ENCODE data around the gene ZNF24.

Gene ZNF24

GRCh38 chr18:35343936-35344735 is at the start of gene ZNF24:
TSS of gene ZNF24 (minus strand) at chr18:35344420. CDS start at chr18:35340650, 3,770 bp downstream.
- in situ Hi-C loops (cut with MboI; ENCODE audit: low sequenced_read_pairs) = no loop called here

DNA sequence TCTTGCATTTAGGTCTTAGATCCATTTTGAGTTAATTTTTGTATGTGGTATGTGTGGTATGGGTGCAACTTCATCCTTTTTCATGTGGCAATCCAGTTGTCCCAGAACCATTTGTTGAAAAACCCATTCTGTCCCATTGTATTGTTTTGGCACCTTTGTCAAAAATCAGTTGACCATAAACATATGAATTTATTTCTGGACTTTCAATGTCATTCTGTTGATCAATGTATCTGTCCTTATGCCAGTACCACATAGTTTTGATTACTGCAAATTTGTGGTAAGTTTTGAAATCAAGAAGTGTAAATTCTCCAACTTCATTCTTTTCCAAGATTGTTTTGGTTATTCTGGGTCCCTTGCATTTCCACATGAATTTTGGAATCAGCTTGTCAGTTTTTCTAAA is 49.5 kb upstream of the ZNF24 start:
- in situ Hi-C loops (cut with MboI; ENCODE audit: low sequenced_read_pairs) = loop anchor here (25.0 kb wide), 3 partner anchors 381 to 894 kb away; partner anchors contain the start of genes FHOD3 and RMP24

DNA sequence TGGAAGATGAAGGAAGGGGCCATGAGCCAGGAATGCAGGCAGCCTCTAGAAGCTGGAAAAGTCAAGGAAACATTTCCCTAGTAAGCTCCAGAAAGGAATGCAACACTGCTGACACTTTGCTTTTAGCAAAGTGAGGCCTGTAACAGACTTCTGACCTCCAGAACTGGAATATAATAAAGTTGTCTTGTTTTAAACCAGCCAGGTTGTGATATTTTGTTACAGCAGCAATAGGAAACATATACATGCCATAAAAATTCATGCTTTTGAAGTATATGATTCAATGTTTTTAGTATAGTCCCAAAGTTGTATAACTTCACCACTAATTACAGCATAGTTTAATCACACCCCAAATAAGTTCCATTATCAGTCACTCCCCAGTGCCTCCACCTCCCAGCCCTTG is 48.2 kb upstream of the ZNF24 start:
- in situ Hi-C loops (cut with MboI; ENCODE audit: low sequenced_read_pairs) = loop anchor here (25.0 kb wide), 3 partner anchors 380 to 895 kb away; partner anchors contain the start of genes FHOD3 and RMP24

DNA sequence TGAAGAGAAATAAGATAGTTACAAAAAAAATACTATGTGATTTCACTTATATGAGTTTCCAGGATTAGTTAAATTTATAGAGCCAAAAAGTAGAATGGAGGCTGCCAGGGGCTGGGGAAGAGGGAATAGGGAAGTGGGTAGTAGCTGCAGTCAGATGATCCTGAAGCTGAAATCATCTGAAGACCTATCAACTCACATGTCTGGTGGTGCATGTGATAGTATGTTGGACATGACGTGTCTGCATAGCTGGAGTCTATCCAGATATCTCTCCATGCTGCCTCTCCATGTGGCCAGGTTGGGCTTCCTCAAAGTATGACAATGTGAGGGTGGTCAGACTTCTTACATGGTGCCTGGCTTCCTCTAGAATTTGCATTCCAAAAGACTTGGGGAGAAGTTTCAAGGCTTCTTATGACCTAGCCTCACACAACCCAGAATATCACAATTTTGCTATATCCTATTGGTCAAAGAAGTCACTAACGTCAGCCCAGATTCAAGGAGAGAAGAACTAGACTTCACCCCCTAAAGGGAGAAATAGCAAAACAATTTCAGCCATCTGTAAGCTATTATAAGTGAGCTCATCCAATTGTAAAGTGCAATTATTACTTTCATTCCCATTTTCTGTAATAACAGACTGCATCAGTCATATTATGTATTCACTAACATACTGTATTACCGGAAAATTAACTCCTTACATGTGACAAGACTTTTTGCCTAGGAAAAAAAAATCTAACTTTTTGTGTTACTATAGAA is 46.9 kb upstream of the ZNF24 start:
- in situ Hi-C loops (cut with MboI; ENCODE audit: low sequenced_read_pairs) = loop anchor here (25.0 kb wide), 3 partner anchors 379 to 896 kb away; partner anchors contain the start of genes FHOD3 and RMP24

DNA sequence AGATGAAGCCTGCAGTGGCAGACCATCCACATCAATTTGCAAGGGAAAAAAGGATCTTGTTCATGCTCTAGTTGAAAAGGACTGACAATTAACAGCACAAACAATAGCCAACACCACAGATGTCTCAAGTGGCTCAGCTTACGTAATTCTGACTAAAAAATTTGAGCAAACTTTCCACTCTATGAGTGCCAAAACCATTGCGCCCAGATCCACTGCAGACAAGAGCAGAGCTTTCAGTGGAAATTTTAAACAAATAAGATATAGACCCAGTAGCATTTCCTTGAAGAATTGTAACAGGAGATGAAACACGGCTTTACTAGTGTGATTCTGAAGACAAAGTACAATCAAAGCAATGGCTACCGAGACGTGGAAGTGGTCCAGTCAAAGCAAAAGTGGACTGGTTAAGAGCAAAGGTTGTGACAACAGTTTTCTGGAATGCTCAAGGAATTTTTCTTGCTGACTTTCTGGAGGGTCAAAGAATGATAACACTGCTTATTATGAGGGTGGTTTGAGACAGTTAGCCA is 44.9 kb upstream of the ZNF24 start:
- in situ Hi-C loops (cut with MboI; ENCODE audit: low sequenced_read_pairs) = loop anchor here (25.0 kb wide), 3 partner anchors 377 to 898 kb away; partner anchors contain the start of genes FHOD3 and RMP24

GRCh38 chr18:35387152-35387571 is 42.9 kb upstream of the ZNF24 start:
- in situ Hi-C loops (cut with MboI; ENCODE audit: low sequenced_read_pairs) = loop anchor here (25.0 kb wide), 3 partner anchors 375 to 900 kb away; partner anchors contain the start of genes FHOD3 and RMP24

- in situ Hi-C loops (cut with MboI; ENCODE audit: low sequenced_read_pairs) = loop anchor here (25.0 kb wide), 3 partner anchors 374 to 901 kb away; partner anchors contain the start of genes FHOD3 and RMP24
Observed at GRCh38 chr18:35386600-35387100, 42.4 kb upstream of the ZNF24 start.

DNA sequence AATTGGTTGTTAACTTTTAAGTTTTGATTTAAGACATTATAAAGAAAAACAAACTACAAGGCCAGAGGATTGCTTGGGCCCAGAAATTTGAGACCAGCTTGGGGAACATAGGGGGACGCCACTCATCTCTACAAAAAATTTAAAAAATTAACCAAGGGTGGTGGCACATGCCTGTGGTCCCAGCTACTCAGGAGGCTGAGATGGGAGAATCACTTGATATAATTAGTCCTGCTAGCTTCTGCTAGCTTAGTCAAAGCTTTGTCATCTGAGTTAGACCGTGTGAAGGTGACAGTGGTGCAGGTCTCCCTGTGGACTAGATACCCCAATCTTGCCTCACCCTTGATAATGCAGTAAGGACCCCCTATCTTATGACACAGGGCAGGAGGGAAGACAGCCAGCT is 38.9 kb upstream of the ZNF24 start:
- in situ Hi-C loops (cut with MboI; ENCODE audit: low sequenced_read_pairs) = loop anchor here (25.0 kb wide), 3 partner anchors 371 to 904 kb away; partner anchors contain the start of genes FHOD3 and RMP24

- in situ Hi-C loops (cut with MboI; ENCODE audit: low sequenced_read_pairs) = loop anchor here (25.0 kb wide), 3 partner anchors 367 to 908 kb away; partner anchors contain the start of genes FHOD3 and RMP24
Observed at GRCh38 chr18:35379421-35379820, 35.2 kb upstream of the ZNF24 start.

DNA sequence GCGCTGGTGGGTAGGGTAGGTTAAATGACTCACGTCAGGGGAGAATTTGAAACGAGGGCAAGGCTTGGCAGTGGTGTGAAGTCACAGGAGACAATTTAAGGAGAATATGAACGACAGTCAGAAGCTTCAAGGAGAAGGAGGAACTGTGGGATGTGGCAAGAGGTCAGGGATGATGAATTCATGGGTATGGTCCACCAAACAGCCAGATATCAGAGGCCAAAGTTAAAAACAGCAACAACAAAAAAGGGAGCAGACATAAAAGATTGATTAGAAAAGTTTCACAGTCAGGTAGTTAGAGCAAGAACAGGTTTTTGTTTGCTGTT is 34.3 kb upstream of the ZNF24 start:
- in situ Hi-C loops (cut with MboI; ENCODE audit: low sequenced_read_pairs) = loop anchor here (25.0 kb wide), 3 partner anchors 366 to 909 kb away; partner anchors contain the start of genes FHOD3 and RMP24

DNA sequence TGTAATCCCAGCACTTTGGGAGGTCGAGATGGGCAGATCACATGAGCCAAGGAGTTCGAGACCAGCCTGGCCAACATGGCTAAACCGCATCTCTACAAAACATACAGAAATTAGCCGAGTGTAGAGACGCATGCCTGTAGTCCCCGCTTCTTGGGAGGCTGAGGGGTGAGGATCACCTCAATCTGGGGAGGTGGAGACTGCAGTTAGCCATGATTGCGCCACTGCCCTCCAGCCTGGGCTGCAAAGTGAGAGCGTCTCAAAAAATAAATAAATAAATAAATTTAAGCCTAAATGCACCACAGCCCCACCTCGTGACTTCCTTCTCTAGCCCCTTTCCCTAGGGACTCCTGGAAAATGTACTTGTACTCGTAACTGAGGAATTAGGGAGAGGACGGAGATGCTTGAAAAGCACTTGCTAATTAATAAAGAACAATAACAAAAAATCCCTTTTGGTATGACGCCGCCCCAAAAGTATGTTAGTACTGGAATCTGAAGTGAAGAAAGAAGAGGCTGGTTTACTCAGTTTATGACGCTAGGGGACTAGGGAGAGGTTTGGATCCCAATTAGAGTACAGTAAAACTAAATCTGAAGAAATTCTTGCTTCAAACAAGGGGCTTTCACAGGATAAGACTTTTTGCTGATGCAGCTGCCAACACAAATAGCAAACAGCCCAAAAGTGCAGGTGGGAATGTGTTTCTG is 33.8 kb upstream of the ZNF24 start:
- in situ Hi-C loops (cut with MboI; ENCODE audit: low sequenced_read_pairs) = loop anchor here (25.0 kb wide), 3 partner anchors 366 to 909 kb away; partner anchors contain the start of genes FHOD3 and RMP24

- in situ Hi-C loops (cut with MboI; ENCODE audit: low sequenced_read_pairs) = loop anchor here (25.0 kb wide), 3 partner anchors 365 to 910 kb away; partner anchors contain the start of genes FHOD3 and RMP24
Observed at GRCh38 chr18:35376742-35377695, 32.8 kb upstream of the ZNF24 start, which contains the start of gene ZNF396. TSS of gene ZNF396 (minus strand) at chr18:35377337. CDS start at chr18:35374292, 3,045 bp downstream.

- in situ Hi-C loops (cut with MboI; ENCODE audit: low sequenced_read_pairs) = loop anchor here (25.0 kb wide), 3 partner anchors 364 to 911 kb away; partner anchors contain the start of genes FHOD3 and RMP24
Observed at GRCh38 chr18:35376393-35376741, 32.1 kb upstream of the ZNF24 start.

- in situ Hi-C loops (cut with MboI; ENCODE audit: low sequenced_read_pairs) = loop anchor here (25.0 kb wide), 3 partner anchors 362 to 913 kb away; partner anchors contain the start of genes FHOD3 and RMP24
Observed at GRCh38 chr18:35374708-35375107, 30.5 kb upstream of the ZNF24 start.

DNA sequence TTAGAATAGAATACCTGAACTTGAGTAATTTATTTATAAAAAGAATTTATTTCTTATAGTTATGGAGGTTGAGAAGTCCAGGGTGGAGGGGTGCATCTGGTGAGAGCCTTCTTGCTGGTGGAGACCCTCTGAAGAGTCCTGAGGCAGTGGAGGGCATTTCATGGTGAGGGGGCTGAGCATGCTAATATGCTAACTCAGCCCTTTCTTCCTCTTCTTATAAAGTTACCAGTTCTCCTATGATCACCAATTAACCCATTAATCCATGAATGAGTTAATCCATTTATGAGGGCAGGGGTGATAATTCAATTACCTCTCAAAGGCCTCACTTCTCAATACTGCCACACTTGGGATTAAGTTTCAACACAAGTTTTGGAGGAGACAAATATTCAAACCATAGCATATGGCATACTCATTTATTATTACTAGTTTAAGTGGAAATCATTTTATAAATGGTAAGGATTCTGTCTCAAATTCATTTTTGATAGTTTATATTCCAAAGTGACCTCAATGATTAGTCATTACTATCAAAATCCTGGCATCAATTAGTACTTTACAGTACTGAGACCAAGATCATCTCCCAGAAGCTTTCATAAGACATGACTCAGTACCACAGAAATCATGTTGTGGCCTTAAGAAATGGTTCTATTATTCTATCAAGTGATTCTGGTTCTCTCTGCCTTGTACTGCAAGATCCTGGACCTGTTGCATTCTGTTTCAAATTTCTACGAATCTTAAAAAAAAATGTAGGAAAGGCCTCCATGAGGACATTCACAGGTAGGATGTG is 27.4 kb upstream of the ZNF24 start:
- in situ Hi-C loops (cut with MboI; ENCODE audit: low sequenced_read_pairs) = no loop called here

DNA sequence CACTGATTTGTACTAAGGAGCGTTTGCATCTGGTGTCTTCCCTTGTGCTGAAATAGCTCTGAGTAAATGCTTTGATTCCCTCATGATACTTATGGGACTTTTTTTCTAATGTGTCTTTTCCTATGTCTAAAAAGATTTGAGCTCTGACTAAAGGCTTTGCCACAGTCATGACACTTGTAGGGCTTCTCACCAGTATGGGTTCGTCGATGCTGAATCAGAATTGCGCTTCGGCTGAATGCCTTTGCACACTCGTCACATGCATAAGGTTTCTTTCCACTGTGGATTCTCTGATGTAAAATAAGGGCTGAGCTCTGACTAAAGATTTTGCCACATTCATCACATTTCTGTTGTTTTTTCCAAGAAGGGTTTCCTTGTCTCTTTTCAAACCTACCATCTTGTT is 24.9 kb upstream of the ZNF24 start:
- in situ Hi-C loops (cut with MboI; ENCODE audit: low sequenced_read_pairs) = no loop called here

- in situ Hi-C loops (cut with MboI; ENCODE audit: low sequenced_read_pairs) = no loop called here
Observed at GRCh38 chr18:35368595-35368994, 24.4 kb upstream of the ZNF24 start.

- in situ Hi-C loops (cut with MboI; ENCODE audit: low sequenced_read_pairs) = no loop called here
Observed at GRCh38 chr18:35362531-35362930, 18.3 kb upstream of the ZNF24 start.

Data from HL-60/S4 (cell line).